Loucy (cell line): ENCODE measurements around the gene GJC3.

Source experiments
- H2AFZ ChIP-seq: fragments of 200-600 bp; sonication (generic); 2 replicates; pipeline ENCODE4 v1.6.0; 2016; ENCODE audit warnings: antibody characterized with exemption, mild to moderate bottlenecking, low read length, moderate library complexity
- H3F3A ChIP-seq: fragments of 200-600 bp; 2 replicates; pipeline ENCODE4 v1.6.0; 2016; ENCODE audit warnings: antibody characterized with exemption, low read depth, mild to moderate bottlenecking
- H3K27me3 ChIP-seq: fragments of 200-600 bp; sonication (generic); 2 replicates; pipeline ENCODE4 v1.6.1; 2014; ENCODE audit warnings: low read length, mild to moderate bottlenecking; ENCODE audit not compliant: insufficient read depth, poor library complexity, severe bottlenecking
- H3K36me3 ChIP-seq: fragments of 200-600 bp; sonication (generic); 2 replicates; pipeline ENCODE4 v1.6.1; 2016; ENCODE audit warnings: low read length; ENCODE audit not compliant: insufficient read depth
- H3K4me1 ChIP-seq: fragments of 200-600 bp; sonication (generic); 2 replicates; pipeline ENCODE4 v1.5.1; 2014; ENCODE audit warnings: low read length, mild to moderate bottlenecking; ENCODE audit not compliant: insufficient read depth, poor library complexity, severe bottlenecking
- H3K4me2 ChIP-seq: fragments of 200-600 bp; sonication (generic); 2 replicates; pipeline ENCODE4 v1.6.0; 2014; ENCODE audit warnings: antibody characterized with exemption, low read length, low read depth, mild to moderate bottlenecking; ENCODE audit not compliant: poor library complexity, severe bottlenecking
- H3K4me3 ChIP-seq: fragments of 200-600 bp; sonication (generic); 2 replicates; pipeline ENCODE4 v1.5.1; 2014; ENCODE audit warnings: low read length, mild to moderate bottlenecking, mixed read lengths; ENCODE audit not compliant: poor library complexity, severe bottlenecking
- H3K79me2 ChIP-seq: fragments of 200-600 bp; sonication (generic); 2 replicates; pipeline ENCODE4 v1.6.1; 2014; ENCODE audit warnings: low read length; ENCODE audit not compliant: insufficient read depth
- H3K9ac ChIP-seq: fragments of 200-600 bp; sonication (generic); 2 replicates; pipeline ENCODE4 v1.6.0; 2014; ENCODE audit warnings: mild to moderate bottlenecking, low read depth, low read length, moderate library complexity; ENCODE audit not compliant: poor library complexity, severe bottlenecking
- H3K9me2 ChIP-seq: fragments of 200-600 bp; sonication (generic); replicated peaks from 2 replicates; pipeline ENCODE4 v1.6.1; 2016; ENCODE audit warnings: low read depth, low read length, mixed read lengths
- H3K9me3 ChIP-seq: fragments of 200-600 bp; sonication (generic); 2 replicates; pipeline ENCODE4 v1.6.1; 2014; ENCODE audit warnings: mild to moderate bottlenecking, antibody characterized with exemption, low read length, low read depth; ENCODE audit not compliant: insufficient read depth
- H4K20me1 ChIP-seq: fragments of 200-600 bp; sonication (generic); 2 replicates; pipeline ENCODE4 v1.6.0; 2014; ENCODE audit warnings: antibody characterized with exemption, low read length, mild to moderate bottlenecking; ENCODE audit not compliant: insufficient read depth, poor library complexity, severe bottlenecking
- EZH2phosphoT487 ChIP-seq: fragments of 200-600 bp; IDR thresholded peaks from 2 replicates; pipeline ENCODE4 v1.6.1; 2018; ENCODE audit warnings: antibody characterized with exemption, mild to moderate bottlenecking, moderate library complexity, borderline replicate concordance
- TF ChIP-seq, protein P1 (sequence below): fragments of 200-600 bp; sonication (generic); conservative IDR thresholded peaks from 2 replicates; pipeline ENCODE4 v1.5.1; 2014; ENCODE audit warnings: mild to moderate bottlenecking, antibody characterized with exemption, low read length

Gene GJC3

GRCh38 chr7:99910976-99911375 lies 18.4 kb downstream of the GJC3 start:
- peaks cover 46% of the 10 kb centered on the region; the same call in 1 of the 2 replicates for H3K36me3 ChIP-seq

DNA sequence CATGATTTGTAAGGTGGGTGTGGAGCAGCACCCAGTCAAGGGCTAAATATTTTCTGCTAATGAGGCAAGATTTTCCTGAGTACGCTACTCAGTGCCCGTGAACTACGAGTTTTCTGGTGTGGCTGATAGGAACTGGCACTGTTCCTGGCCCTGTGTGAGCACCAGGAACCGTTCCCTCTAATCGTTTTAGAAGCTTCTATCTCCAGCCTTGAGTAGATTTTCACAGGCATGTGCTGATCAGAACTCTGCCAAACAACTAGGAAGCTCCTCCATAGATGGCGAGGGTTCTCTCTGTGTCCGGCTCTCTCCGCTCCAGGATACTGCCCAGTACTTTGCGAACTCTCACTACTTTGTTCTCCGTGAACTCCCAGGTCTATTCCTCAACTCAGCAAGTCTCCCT lies 27.8 kb downstream of the GJC3 start:
- Histone ChIP-seq H3K9me2 (no peaks in the 10 kb centered on the region), H3K27me3 (no peaks in the 10 kb centered on the region), H3F3A (no peaks in the 10 kb centered on the region), H3K4me2 (no peak overlapping the region), H3K36me3 (peaks cover 70% of the 10 kb centered on the region), H2AFZ (no peak overlapping the region), H3K9ac (no peak overlapping the region), H3K9me3 (no peaks in the 10 kb centered on the region), H3K4me1 (no peaks in the 10 kb centered on the region), H3K79me2 (no peaks in the 10 kb centered on the region), H3K4me3 (no peak overlapping the region), H4K20me1 (no peaks in the 10 kb centered on the region)
- TF ChIP-seq EZH2phosphoT487 = no peak
- TF ChIP-seq, protein P1, sequence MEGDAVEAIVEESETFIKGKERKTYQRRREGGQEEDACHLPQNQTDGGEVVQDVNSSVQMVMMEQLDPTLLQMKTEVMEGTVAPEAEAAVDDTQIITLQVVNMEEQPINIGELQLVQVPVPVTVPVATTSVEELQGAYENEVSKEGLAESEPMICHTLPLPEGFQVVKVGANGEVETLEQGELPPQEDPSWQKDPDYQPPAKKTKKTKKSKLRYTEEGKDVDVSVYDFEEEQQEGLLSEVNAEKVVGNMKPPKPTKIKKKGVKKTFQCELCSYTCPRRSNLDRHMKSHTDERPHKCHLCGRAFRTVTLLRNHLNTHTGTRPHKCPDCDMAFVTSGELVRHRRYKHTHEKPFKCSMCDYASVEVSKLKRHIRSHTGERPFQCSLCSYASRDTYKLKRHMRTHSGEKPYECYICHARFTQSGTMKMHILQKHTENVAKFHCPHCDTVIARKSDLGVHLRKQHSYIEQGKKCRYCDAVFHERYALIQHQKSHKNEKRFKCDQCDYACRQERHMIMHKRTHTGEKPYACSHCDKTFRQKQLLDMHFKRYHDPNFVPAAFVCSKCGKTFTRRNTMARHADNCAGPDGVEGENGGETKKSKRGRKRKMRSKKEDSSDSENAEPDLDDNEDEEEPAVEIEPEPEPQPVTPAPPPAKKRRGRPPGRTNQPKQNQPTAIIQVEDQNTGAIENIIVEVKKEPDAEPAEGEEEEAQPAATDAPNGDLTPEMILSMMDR = no peak

More at GRCh38 chr7:99910976-99911375, 18.4 kb downstream of the GJC3 start:
- Histone ChIP-seq H3F3A (no peaks in the 10 kb centered on the region), H3K9ac (no peak overlapping the region), H2AFZ (no peak overlapping the region), H3K4me3 (no peak overlapping the region), H3K9me3 (no peaks in the 10 kb centered on the region), H3K4me1 (peaks cover 19% of the 10 kb centered on the region), H4K20me1 (peaks cover 24% of the 10 kb centered on the region), H3K27me3 (no peaks in the 10 kb centered on the region), H3K79me2 (peaks cover 57% of the 10 kb centered on the region), H3K9me2 (no peaks in the 10 kb centered on the region), H3K4me2 (peak overlapping the region; percentile 32)
- no peak for TF ChIP-seq EZH2phosphoT487
- TF ChIP-seq, protein P1 = no peak

DNA sequence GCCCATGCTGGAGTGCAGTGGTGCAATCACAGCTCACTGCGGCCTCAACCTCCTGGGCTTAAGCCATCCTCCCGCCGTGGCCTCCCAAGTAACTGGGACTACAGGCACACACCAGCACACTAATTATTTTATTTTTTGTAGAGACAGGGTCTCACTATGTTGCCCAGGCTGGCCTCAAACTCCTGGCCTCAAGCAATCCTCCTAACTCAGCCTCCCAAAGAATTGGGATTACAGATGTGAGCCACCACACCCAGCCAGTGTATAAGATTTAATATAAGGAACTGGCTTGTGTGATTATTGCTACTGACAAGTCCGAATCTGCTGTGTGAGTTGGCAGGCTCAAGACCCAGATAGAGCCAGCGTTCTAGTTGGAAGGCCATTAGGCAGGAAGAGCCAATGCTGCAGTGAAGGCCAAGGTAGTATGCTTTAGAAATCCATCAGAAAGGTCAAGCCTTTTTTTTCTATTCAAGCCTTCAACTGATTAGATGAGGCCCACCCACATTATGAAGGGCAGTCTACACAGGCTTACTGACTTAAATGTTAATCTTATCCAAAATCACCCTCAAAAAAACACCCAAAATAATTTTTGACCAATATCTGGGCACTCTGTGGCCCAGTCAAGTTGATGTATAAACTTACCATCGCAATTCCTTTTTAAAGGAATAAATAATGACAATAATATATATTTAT lies 29.4 kb downstream of the GJC3 start:
- Histone ChIP-seq H3K27me3 (no peaks in the 10 kb centered on the region), H4K20me1 (no peaks in the 10 kb centered on the region), H3F3A (no peaks in the 10 kb centered on the region), H3K9me3 (no peaks in the 10 kb centered on the region), H2AFZ (no peak overlapping the region), H3K9ac (no peak overlapping the region), H3K36me3 (peaks cover 57% of the 10 kb centered on the region), H3K4me2 (no peak overlapping the region), H3K4me1 (no peaks in the 10 kb centered on the region), H3K4me3 (no peak overlapping the region), H3K79me2 (no peaks in the 10 kb centered on the region), H3K9me2 (no peaks in the 10 kb centered on the region)
- TF ChIP-seq, protein P1 = no peak
- no peak for TF ChIP-seq EZH2phosphoT487
